CD4-positive, alpha-beta T cell treated with Interleukin-6 at 100 ng/mL for 8 hours (primary cell): Measurements from ENCODE around the gene ATG5.

Source experiments
- DNase-seq: peaks from one replicate; pipeline ENCODE4 v3.0.0-alpha.2; 2020; ENCODE audit warnings: mixed read lengths, low spot score

ATG5 gene

DNA sequence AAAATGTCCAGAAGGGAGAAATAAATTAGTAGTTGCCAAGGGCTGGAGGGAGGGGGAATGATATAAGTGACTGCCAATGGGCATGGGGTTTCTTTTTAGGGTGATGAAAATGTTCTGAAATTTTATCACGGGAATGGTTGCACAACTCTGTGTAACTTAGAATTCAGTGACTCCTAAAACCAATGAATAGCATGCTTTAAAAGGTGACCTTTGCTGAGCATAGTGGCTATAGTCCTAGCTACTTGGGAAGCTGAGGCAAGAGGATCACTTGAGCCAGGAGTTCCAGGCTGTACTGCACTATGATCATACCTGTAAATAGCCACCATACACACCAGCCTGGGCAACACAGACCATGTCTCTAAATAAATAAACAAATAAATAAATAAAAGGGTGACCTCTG lies 109.0 kb downstream of the ATG5 start:
- DNase-seq, result no peak

GRCh38 chr6:106215608-106216007 lies 110.0 kb downstream of the ATG5 start:
- DNase-seq, result no peak

DNA sequence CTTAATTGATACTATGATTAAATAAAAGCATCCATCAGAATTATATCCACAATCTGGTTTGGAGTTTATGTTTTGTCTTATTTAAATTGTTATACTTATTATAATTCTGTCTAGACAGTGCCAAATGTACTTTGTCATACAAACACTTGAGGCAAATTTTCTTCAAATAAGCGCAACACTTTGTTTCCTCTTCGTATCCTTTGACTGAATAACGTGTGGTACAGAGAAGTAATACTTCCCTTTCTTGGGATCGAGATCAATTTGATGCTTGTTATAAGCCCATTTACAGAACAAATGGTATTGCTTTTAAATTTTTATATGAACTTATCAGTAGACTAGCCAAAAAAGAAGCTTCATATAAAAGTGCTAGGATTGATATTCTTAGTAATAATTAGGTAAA lies 111.0 kb downstream of the ATG5 start:
- DNase-seq, result no peak

DNA sequence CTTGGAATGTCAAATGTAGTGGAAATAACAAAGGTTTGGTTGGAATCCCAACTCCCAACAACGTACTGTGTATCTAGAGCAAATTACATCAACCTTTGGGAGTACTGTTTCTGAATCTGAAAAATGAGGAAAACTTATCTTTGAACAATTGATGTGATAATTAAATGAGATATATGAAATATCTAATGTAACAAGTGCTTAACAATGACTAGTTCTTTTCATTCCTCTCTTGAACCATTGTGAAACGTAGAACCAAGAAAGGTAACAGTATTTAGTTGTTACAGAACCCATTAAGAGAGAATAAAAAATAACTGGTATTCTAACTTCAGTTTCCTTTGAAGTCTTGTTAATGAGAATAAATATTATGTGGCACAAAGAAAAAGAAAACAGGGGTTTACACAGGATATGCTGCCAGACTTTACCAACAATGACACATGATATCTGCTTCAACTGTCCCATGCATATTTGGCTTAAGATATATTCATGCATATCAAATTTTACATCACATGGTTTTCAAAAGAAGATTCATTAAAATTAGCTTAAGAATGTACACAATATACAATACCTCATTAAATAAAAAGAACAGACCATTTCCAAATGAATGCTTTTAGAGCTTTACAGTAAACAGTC lies 111.8 kb downstream of the ATG5 start:
- DNase-seq, result no peak

DNA sequence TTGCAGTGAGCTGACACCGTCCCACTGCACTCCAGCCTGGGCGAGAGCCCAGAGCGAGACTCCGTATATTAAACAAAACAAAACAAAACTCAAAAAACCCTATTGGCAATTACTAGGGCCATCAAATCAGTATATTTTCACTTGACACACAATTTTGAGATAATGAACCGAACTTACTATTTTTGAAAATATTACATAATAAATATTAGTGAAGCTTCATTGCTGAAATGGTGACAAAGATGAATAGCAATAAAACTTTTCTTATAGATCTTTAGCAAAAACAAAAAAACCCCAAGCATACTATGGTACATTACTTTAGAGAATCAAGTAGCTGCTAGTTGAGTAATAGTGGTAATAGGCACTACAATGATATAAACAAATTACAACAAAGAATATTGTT lies 113.0 kb downstream of the ATG5 start:
- no peak for DNase-seq

GRCh38 chr6:106206905-106207304 lies 118.7 kb downstream of the ATG5 start:
- no peak for DNase-seq

DNA sequence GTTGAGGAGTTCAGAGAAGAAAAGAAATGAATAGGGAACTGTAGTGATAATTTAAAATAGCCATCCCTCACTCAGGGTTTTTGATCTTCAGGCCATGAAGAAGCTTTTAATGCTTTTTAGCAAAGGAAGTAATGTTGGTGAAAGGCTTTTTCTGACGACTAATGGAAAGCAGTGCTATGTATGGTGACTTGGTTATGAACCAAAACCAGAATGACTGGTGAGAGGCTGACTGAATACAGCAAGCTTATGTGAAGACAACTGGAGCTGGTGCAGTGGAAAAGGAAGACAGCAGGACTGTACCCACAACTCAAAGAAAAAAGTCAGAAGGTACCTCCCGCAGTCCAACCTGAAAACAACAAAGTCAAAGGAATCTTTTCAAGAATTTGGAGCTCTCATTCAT lies 120.6 kb downstream of the ATG5 start:
- no peak for DNase-seq

- no peak for DNase-seq
These were observed 125.6 kb downstream of the ATG5 start for GRCh38 chr6:106199998-106200397.

DNA sequence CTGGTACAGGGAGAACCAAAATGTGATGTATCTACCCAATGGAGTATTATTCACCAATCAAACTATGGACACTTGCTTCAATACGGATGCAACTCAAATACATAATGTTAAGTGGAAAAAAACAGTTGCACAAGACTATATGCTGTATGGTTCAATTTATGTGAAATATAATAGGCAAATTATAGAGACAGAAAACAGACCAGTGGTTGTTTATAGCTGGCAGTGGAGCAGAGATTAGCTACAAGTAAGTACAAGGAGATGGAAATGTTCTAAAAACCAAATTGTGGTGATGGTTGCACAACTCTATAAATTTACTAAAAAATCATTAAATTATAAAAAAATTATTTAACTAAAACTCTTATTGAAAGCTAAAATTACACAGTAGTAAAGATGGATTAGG lies 126.2 kb downstream of the ATG5 start:
- DNase-seq, result no peak

DNA sequence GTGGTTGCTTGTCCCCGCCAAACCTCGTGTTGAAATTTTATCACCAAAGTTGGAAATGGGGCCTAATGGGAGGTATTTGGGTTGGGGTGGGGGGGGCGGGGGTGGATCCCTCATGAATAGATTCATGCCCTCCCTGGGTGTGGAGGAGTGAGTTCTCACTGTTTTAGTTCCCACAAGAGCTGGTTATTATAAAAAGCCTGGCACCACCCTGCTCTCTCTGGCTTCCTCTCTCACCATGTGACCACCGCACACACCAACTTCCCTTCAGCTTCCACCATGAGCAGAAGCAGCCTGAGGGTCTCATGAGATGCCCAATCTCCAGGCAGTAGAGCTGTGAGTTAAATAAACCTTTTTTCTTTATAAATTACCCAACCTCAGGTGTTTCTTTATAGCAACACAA lies 128.1 kb downstream of the ATG5 start:
- peak; percentile 29 for DNase-seq

- peak; percentile 55 for DNase-seq
These were observed 130.3 kb downstream of the ATG5 start for GRCh38 chr6:106194949-106195921.

DNA sequence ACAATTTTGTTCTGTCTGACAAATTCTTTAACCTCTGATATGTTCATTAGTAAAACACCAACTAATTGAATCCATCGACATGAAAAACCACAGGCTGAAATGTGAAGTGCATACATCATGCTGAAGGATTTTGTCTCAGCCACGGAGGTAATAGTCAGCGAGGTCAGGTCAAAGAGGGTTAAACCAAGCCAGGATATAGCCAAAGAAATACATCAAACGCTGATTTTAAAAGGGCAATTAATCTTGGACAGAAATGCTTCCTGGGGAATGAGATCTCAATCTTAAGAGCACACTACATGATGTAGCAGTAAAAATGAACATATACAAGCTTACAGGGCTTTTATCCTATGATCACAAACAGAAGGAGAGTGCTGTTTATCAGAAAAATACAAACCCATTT lies 132.7 kb downstream of the ATG5 start:
- DNase-seq, result no peak

GRCh38 chr6:106188104-106188794 lies 137.3 kb downstream of the ATG5 start:
- DNase-seq, result no peak

- DNase-seq, result no peak
These were observed 138.1 kb downstream of the ATG5 start for GRCh38 chr6:106187424-106187982.

GRCh38 chr6:106186714-106187113 lies 138.8 kb downstream of the ATG5 start:
- no peak for DNase-seq

- DNase-seq, result no peak
These were observed 139.4 kb downstream of the ATG5 start for GRCh38 chr6:106186172-106186571.

- no peak for DNase-seq
These were observed 139.9 kb downstream of the ATG5 start for GRCh38 chr6:106185615-106186014.

GRCh38 chr6:106184629-106185028 lies 140.9 kb downstream of the ATG5 start:
- no peak for DNase-seq

DNA sequence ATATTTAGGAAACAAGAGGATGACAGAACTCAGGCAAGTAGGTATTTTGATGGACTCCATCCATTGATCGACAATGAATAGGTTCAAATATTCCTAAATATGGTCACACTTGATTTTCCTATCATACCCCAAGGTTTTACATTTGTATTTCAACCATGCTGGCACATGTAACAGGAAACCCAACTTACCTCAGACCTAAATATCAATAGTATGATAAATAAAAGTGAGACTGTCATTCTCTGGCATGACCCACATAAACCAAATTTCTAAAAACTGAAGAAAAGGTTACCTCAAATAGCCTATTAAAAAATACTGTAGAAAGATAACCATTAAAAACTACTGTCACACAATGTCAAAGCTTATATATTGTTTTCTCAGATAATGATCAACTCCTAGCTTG lies 142.1 kb downstream of the ATG5 start:
- DNase-seq, result no peak

DNA sequence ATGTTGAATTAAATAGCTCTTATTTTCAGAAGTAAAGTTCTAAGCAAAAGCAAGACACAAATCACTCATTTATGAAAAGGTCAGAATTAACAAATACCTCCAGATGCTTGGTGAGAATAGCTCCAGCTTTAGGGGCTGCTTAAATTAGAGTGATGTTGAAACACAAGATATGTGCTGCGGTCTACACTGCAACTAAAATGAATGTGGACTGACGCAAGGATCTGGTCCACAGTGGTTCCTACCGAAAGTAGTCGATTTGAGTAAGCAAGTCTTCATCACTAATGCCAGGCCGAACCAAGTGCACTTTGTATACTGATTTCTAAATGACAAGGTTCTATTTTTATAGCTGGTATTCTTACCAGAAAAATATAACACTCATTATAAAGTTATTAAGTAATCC lies 143.1 kb downstream of the ATG5 start:
- DNase-seq, result no peak

DNA sequence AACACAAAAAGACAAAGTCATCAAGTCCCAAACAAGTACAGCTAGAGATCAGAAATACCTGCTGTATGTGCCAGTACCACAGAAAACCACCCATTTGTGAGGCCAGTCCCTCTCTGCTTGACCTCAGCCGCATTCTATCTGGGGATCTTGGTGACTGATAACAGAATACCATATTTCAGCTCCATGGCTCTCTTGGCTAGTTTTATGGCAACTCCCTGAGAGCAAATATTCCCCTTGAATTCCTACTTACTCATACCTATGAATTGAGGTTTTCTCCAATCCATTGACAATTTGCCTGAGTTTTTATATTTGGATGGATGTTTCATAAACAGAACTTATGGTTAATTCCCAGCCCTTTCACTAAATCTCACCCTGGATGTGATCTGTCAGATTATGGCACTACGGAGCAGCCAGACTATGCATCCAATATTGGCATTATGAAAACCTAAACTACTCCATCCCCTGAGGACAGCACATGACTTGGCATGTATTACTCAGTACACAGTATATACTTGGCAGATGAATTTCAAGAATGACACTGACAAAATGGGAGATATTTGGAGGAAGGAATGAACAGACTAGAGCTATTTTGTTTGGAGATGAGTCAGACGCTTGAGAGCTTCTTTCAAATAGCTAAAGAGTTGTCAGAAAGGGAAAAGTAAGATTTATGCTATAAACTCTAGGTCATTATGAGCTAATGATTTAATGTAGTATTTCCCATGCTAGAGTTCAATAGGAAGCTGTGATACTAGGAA lies 143.7 kb downstream of the ATG5 start:
- DNase-seq, result no peak

GRCh38 chr6:106180208-106180607 lies 145.4 kb downstream of the ATG5 start:
- DNase-seq, result no peak
